ENCODE data around the gene PRKG1. TPM values are rescaled to one million over a fixed set of nuclear protein-coding genes. Genes with fewer than 3 reads are reported as not detected.

Gene PRKG1
- total and polyA plus RNA-seq, 4 donors = 26.2 to 199 (median 94.1) TPM

GRCh38 chr10:51892313-51892712 lies 818.0 kb downstream of the PRKG1 start:
- peak overlapping the region in 1 of 2 donors; percentile 28 for H3K27ac ChIP-seq (ENCODE audit: low read depth in 1 of 2, low read length in 2 of 2)
- DNase-seq = no peak
- WGBS, 2 donors = 88 to 94% methylated on average over 1 of the region's 1 CpG
- H3K9me3 ChIP-seq (ENCODE audit: control insufficient read depth, low read length) = no peaks in the 10 kb centered on the region
- H3K4me1 ChIP-seq (ENCODE audit: control insufficient read depth in 1 of 2, insufficient read depth in 2 of 2, low read length in 2 of 2) = peaks cover 3 to 9% of the 10 kb centered on the region in 2 donors
- H3K36me3 ChIP-seq (ENCODE audit: control insufficient read depth in 1 of 2, insufficient read depth in 2 of 2, low read length in 1 of 2) = no peaks in the 10 kb centered on the region
- ATAC-seq (ENCODE audit: low FRiP score) = no peak
- intact Hi-C loops (cut with DNase I) = loop anchor here in 1 of 2 donors (10.0 kb wide), 1 partner anchor 62 kb away; no protein-coding TSS in a partner anchor
- H3K4me3 ChIP-seq (ENCODE audit: low read length in 2 of 2) = no peak overlapping the region
- H3K27me3 ChIP-seq (ENCODE audit: control insufficient read depth in 1 of 2, insufficient read depth in 2 of 2, low read length in 1 of 2) = no peaks in the 10 kb centered on the region

DNA sequence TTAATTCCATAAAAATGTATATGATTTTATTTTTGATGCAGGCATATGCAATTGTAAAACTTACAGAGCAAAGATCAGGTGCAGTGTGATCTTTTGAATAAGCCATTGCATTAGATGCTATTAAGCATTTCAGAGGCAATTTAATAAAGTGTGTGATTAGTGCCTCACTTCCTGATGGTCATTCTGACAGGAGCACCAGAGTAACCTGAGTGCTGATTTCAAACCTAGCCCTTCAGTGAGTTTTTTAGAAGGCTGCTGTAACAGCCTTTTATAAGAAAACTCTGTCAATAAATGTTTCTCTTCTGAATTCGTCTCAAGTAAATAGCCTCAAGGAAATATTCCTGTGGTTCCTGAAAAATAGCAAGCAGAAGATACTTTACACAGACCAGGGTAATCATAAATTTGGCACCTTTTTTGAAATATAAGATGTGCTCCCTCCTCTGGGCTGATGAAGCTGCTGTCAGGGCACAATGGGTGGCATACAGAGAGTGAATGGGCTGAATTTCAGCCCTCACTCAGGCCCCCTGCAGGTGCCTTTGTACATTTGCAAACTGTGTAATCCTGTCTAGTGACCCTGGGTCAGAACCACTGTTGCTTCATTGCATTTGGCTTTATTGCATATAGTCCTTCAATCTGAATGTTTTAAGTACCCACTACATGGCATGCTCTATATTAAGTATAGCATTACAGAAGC lies 818.8 kb downstream of the PRKG1 start:
- H3K27ac ChIP-seq (ENCODE audit: low read depth in 1 of 2, low read length in 2 of 2) = peak overlapping the region in 1 of 2 donors; percentile 28
- 59 to 60% methylated on average over 1 of the region's 1 CpG for WGBS, 2 donors

GRCh38 chr10:51894771-51895578 lies 820.7 kb downstream of the PRKG1 start:
- Histone ChIP-seq H3K9me3 (ENCODE audit: control insufficient read depth, low read length) (no peaks in the 10 kb centered on the region), H3K4me1 (ENCODE audit: control insufficient read depth in 1 of 2, insufficient read depth in 2 of 2, low read length in 2 of 2) (peaks cover 2 to 8% of the 10 kb centered on the region in 2 donors), H3K27me3 (ENCODE audit: control insufficient read depth in 1 of 2, insufficient read depth in 2 of 2, low read length in 1 of 2) (no peaks in the 10 kb centered on the region), H3K36me3 (ENCODE audit: control insufficient read depth in 1 of 2, insufficient read depth in 2 of 2, low read length in 1 of 2) (no peaks in the 10 kb centered on the region), H3K27ac (ENCODE audit: low read depth in 1 of 2, low read length in 2 of 2) (peak overlapping the region; percentile 77 to 86), H3K4me3 (ENCODE audit: low read length in 2 of 2) (no peak overlapping the region)
- ATAC-seq (ENCODE audit: low FRiP score) (peak; percentile 87), DNase-seq (peak; percentile 73 to 77)
- intact Hi-C loops (cut with DNase I) = loop anchor here in 1 of 2 donors (10.0 kb wide), 1 partner anchor 60 kb away; no protein-coding TSS in a partner anchor
- WGBS, 2 donors = 16 to 17% methylated on average over 5 of the region's 5 CpGs

More for the DNA sequence above, 818.8 kb downstream of the PRKG1 start:
- peaks cover 3 to 9% of the 10 kb centered on the region in 2 donors for H3K4me1 ChIP-seq (ENCODE audit: control insufficient read depth in 1 of 2, insufficient read depth in 2 of 2, low read length in 2 of 2)
- no peaks in the 10 kb centered on the region for H3K36me3 ChIP-seq (ENCODE audit: control insufficient read depth in 1 of 2, insufficient read depth in 2 of 2, low read length in 1 of 2)
- H3K27me3 ChIP-seq (ENCODE audit: control insufficient read depth in 1 of 2, insufficient read depth in 2 of 2, low read length in 1 of 2) = no peaks in the 10 kb centered on the region
- ATAC-seq (ENCODE audit: low FRiP score) = no peak
- no peak overlapping the region for H3K4me3 ChIP-seq (ENCODE audit: low read length in 2 of 2)
- intact Hi-C loops (cut with DNase I) = loop anchor here in 1 of 2 donors (10.0 kb wide), 1 partner anchor 62 kb away; no protein-coding TSS in a partner anchor
- peak in 1 of 2 donors; percentile 27 for DNase-seq
- no peaks in the 10 kb centered on the region for H3K9me3 ChIP-seq (ENCODE audit: control insufficient read depth, low read length)

- Histone ChIP-seq H3K27me3 (ENCODE audit: control insufficient read depth in 1 of 2, insufficient read depth in 2 of 2, low read length in 1 of 2) (no peaks in the 10 kb centered on the region), H3K9me3 (ENCODE audit: control insufficient read depth, low read length) (no peaks in the 10 kb centered on the region), H3K27ac (ENCODE audit: low read depth in 1 of 2, low read length in 2 of 2) (no peak overlapping the region), H3K36me3 (ENCODE audit: control insufficient read depth in 1 of 2, insufficient read depth in 2 of 2, low read length in 1 of 2) (no peaks in the 10 kb centered on the region), H3K4me3 (ENCODE audit: low read length in 2 of 2) (no peak overlapping the region), H3K4me1 (ENCODE audit: control insufficient read depth in 1 of 2, insufficient read depth in 2 of 2, low read length in 2 of 2) (peaks cover 2 to 8% of the 10 kb centered on the region in 2 donors)
- 2 to 5% methylated on average over 1 of the region's 1 CpG for WGBS, 2 donors
- peak; percentile 52 for ATAC-seq (ENCODE audit: low FRiP score)
- no peak for DNase-seq
- intact Hi-C loops (cut with DNase I) = loop anchor here in 1 of 2 donors (10.0 kb wide), 1 partner anchor 58 kb away; no protein-coding TSS in a partner anchor
These were observed 822.6 kb downstream of the PRKG1 start for GRCh38 chr10:51896849-51897248.

DNA sequence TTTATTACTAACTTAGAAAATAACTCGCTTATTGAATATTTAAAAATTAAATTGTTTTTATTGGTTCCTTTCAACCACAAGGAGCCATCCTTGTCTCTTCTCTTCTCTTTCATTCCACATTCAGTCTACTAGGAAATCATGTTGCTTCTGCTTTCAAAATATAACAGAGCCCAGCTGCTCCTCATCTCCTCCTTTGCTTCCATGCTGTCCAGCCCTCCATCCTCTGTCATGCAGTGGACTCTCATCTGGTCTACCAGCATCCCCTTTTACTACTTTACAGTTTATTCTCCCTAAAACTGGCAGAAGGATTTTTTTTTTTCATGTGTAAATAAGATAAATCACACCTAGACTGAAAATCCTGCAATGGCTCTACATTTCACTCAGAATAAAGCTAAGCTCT lies 823.3 kb downstream of the PRKG1 start:
- Histone ChIP-seq H3K9me3 (ENCODE audit: control insufficient read depth, low read length) (no peaks in the 10 kb centered on the region), H3K4me3 (ENCODE audit: low read length in 2 of 2) (no peak overlapping the region), H3K27me3 (ENCODE audit: control insufficient read depth in 1 of 2, insufficient read depth in 2 of 2, low read length in 1 of 2) (no peaks in the 10 kb centered on the region), H3K4me1 (ENCODE audit: control insufficient read depth in 1 of 2, insufficient read depth in 2 of 2, low read length in 2 of 2) (peaks cover 2 to 8% of the 10 kb centered on the region in 2 donors), H3K36me3 (ENCODE audit: control insufficient read depth in 1 of 2, insufficient read depth in 2 of 2, low read length in 1 of 2) (no peaks in the 10 kb centered on the region), H3K27ac (ENCODE audit: low read depth in 1 of 2, low read length in 2 of 2) (peak overlapping the region; percentile 63 to 79)
- DNase-seq (no peak), ATAC-seq (ENCODE audit: low FRiP score) (no peak)
- 83 to 97% methylated on average over 1 of the region's 1 CpG for WGBS, 2 donors
- intact Hi-C loops (cut with DNase I) = loop anchor here in 1 of 2 donors (10.0 kb wide), 1 partner anchor 57 kb away; no protein-coding TSS in a partner anchor

DNA sequence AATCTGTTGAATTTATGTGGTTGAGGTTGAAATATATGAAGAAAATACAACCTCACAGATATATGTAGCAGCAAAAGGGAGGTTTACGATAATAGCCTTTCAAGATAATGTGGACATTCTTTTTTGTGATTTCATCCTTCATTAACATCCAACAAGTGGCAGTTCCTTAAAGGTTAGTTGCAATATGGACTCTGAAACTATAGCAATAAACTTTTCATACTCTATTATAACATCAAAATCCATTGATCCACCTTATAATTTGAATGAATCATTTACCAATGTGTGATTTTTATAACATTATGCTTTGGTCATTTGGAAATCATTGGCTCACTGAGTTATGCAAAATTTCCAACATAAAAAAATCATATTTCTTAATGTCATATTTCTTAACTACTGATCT lies 825.9 kb downstream of the PRKG1 start:
- ATAC-seq (ENCODE audit: low FRiP score) = no peak
- Histone ChIP-seq H3K4me3 (ENCODE audit: low read length in 2 of 2) (no peak overlapping the region), H3K4me1 (ENCODE audit: control insufficient read depth in 1 of 2, insufficient read depth in 2 of 2, low read length in 2 of 2) (peaks cover 0 to 6% of the 10 kb centered on the region in 2 donors), H3K27ac (ENCODE audit: low read depth in 1 of 2, low read length in 2 of 2) (no peak overlapping the region), H3K9me3 (ENCODE audit: control insufficient read depth, low read length) (no peaks in the 10 kb centered on the region), H3K27me3 (ENCODE audit: control insufficient read depth in 1 of 2, insufficient read depth in 2 of 2, low read length in 1 of 2) (no peaks in the 10 kb centered on the region), H3K36me3 (ENCODE audit: control insufficient read depth in 1 of 2, insufficient read depth in 2 of 2, low read length in 1 of 2) (no peaks in the 10 kb centered on the region)
- DNase-seq = no peak
- WGBS, 2 donors = 94 to 98% methylated on average over 1 of the region's 1 CpG
- intact Hi-C loops (cut with DNase I) = no loop called here

GRCh38 chr10:51903675-51904074 lies 829.4 kb downstream of the PRKG1 start:
- H3K36me3 ChIP-seq (ENCODE audit: control insufficient read depth in 1 of 2, insufficient read depth in 2 of 2, low read length in 1 of 2) = no peaks in the 10 kb centered on the region
- H3K27me3 ChIP-seq (ENCODE audit: control insufficient read depth in 1 of 2, insufficient read depth in 2 of 2, low read length in 1 of 2) = no peaks in the 10 kb centered on the region
- intact Hi-C loops (cut with DNase I) = no loop called here
- H3K4me3 ChIP-seq (ENCODE audit: low read length in 2 of 2) = no peak overlapping the region
- H3K27ac ChIP-seq (ENCODE audit: low read depth in 1 of 2, low read length in 2 of 2) = no peak overlapping the region
- DNase-seq (no peak), ATAC-seq (ENCODE audit: low FRiP score) (no peak)
- WGBS, 2 donors = 88 to 95% methylated on average over 1 of the region's 1 CpG
- H3K9me3 ChIP-seq (ENCODE audit: control insufficient read depth, low read length) = no peaks in the 10 kb centered on the region
- peaks cover 0 to 7% of the 10 kb centered on the region in 2 donors for H3K4me1 ChIP-seq (ENCODE audit: control insufficient read depth in 1 of 2, insufficient read depth in 2 of 2, low read length in 2 of 2)

DNA sequence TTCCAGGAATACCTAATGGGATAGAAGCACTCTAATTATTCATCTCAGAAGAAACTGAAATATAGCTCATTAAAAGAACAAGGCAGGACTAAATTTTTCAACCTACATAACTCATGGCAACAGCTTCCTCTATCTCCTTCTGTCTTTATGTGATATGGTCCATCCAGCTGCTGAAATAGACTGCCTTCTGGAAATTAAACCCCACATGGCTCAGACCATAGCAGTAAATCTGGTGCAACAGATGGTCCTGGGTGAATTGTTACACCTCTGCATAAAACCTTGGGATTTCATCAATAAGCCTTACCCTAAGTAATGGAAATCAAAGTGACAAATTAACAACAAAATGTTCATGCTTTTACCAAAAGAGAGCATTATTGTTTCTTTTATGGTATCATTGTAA lies 830.7 kb downstream of the PRKG1 start:
- no peak for DNase-seq
- H3K27ac ChIP-seq (ENCODE audit: low read depth in 1 of 2, low read length in 2 of 2) = no peak overlapping the region
- no peaks in the 10 kb centered on the region for H3K9me3 ChIP-seq (ENCODE audit: control insufficient read depth, low read length)
- no peaks in the 10 kb centered on the region for H3K36me3 ChIP-seq (ENCODE audit: control insufficient read depth in 1 of 2, insufficient read depth in 2 of 2, low read length in 1 of 2)
- no peak overlapping the region for H3K4me3 ChIP-seq (ENCODE audit: low read length in 2 of 2)
- intact Hi-C loops (cut with DNase I) = no loop called here
- H3K4me1 ChIP-seq (ENCODE audit: control insufficient read depth in 1 of 2, insufficient read depth in 2 of 2, low read length in 2 of 2) = peaks cover 0 to 4% of the 10 kb centered on the region in 2 donors
- ATAC-seq (ENCODE audit: low FRiP score) = no peak
- no peaks in the 10 kb centered on the region for H3K27me3 ChIP-seq (ENCODE audit: control insufficient read depth in 1 of 2, insufficient read depth in 2 of 2, low read length in 1 of 2)
